ENCODE results near the gene WFDC1.

DNA sequence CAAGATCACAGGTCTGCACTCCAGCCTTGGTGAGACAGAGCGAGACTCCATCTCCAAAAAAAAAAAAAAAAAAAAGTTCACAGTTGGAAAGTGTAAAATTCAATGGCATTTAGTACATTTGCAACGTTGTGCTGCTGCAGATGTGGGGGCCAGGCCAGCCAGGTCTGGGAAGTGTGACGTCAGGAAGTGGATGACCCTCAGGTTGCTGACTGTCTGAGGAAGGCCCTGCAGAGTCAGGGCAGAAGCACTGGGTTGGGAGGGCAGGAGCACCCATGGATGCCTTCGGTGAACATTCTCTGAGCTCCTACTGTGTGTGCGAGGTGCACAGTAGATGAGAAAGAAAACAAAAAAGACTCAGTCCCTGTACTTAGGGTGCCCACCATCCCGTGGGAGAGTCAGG is 12.1 kb upstream of the WFDC1 start:
- TF ChIP-seq CTCF (IDR thresholded peaks at IDR 0.05; ENCODE audit: low read depth, low read length) (no peak), EZH2phosphoT487 (IDR thresholded peaks at IDR 0.05; ENCODE audit: low read depth) (no peak)

All from OCI-LY3 (cell line).